Choroid plexus epithelial cell (primary cell): ENCODE measurements around the gene CRTC1.

Experiments
- DNase-seq: peaks from one replicate; pipeline ENCODE4 v3.0.0-alpha.2; 2010; ENCODE audit warnings: low read depth
- H3K4me3 ChIP-seq: 2 replicates; pipeline ENCODE4 v1.5.1; 2011; ENCODE audit warnings: low read depth, mild to moderate bottlenecking, control low read depth, low read length, moderate library complexity
- TF ChIP-seq, protein P1 (sequence below): conservative IDR thresholded peaks from 2 replicates; pipeline ENCODE4 v1.5.1; 2011; ENCODE audit warnings: low read depth, mild to moderate bottlenecking, control low read depth, inconsistent platforms, low read length, moderate library complexity

Gene CRTC1

GRCh38 chr19:18737337-18737953 is 54.0 kb downstream of the CRTC1 start:
- DNase-seq, result no peak
- no peak overlapping the region for H3K4me3 ChIP-seq
- TF ChIP-seq, protein P1, sequence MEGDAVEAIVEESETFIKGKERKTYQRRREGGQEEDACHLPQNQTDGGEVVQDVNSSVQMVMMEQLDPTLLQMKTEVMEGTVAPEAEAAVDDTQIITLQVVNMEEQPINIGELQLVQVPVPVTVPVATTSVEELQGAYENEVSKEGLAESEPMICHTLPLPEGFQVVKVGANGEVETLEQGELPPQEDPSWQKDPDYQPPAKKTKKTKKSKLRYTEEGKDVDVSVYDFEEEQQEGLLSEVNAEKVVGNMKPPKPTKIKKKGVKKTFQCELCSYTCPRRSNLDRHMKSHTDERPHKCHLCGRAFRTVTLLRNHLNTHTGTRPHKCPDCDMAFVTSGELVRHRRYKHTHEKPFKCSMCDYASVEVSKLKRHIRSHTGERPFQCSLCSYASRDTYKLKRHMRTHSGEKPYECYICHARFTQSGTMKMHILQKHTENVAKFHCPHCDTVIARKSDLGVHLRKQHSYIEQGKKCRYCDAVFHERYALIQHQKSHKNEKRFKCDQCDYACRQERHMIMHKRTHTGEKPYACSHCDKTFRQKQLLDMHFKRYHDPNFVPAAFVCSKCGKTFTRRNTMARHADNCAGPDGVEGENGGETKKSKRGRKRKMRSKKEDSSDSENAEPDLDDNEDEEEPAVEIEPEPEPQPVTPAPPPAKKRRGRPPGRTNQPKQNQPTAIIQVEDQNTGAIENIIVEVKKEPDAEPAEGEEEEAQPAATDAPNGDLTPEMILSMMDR, result no peak

- TF ChIP-seq, protein P1, result no peak
- no peak overlapping the region for H3K4me3 ChIP-seq
- no peak for DNase-seq
These were observed 54.5 kb downstream of the CRTC1 start for GRCh38 chr19:18737954-18738351.

DNA sequence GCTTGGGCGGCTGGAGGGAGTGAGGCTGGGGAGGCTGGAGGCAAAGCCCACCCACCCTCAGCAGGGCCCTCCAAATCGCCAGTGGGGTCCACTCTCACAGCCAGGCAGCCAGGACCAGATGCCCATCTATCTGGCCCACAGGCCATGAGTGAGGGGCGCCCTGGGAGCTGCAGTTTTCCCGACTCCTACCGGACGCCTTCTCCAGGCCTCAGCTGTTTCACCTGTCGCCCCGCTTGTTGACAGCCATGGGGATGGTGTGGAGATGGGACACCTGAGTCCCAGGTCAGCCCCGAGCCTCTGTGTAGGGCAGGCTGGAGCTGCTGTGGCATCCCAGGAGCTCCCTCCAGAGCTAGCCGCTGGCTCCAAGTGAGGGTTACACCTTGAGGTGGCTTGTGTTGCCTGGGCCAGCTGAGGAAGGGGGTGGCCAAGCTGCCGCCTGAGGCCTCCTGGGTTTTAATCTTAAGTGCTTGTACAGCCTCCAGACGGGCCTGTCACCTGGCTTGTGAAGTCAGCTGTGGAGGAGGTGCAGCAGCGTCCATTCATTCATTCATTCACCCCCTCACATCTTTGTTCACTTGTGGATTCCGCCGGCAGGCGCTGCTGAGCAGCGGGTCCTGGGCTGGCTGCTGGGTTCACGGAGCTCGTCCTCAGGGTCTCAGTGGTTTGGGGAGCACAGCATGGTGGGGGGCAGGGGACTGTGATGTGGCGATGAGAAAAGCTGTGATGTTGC is 55.6 kb downstream of the CRTC1 start:
- H3K4me3 ChIP-seq, result no peak overlapping the region
- TF ChIP-seq, protein P1, result no peak
- no peak for DNase-seq

GRCh38 chr19:18741124-18742121 is 57.9 kb downstream of the CRTC1 start:
- TF ChIP-seq, protein P1, result no peak
- peak; percentile 27 for DNase-seq
- no peak overlapping the region for H3K4me3 ChIP-seq

DNA sequence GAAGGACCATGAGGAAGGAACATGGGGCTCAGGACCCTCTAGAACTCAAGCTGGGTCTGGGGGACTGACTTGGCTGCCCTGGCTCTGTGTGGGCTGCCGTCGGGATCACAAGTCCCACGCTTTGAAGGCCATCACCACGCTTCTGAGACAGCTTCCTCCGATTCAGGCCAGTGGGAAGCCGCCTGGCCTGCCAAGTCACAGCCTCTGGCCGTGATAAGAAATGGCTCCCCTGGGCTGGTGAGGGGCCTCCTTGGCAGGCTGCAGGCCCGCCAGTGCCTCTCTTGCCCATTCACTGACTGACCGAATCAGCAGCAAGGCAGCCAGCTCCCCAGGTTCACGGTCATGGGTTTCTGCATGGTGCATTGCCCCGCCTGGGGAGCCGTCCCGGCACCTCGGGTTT is 58.8 kb downstream of the CRTC1 start:
- TF ChIP-seq, protein P1, result no peak
- DNase-seq, result no peak
- no peak overlapping the region for H3K4me3 ChIP-seq

- TF ChIP-seq, protein P1, result peak; percentile 12
- no peak overlapping the region for H3K4me3 ChIP-seq
- DNase-seq, result peak; percentile 85
These were observed 59.6 kb downstream of the CRTC1 start for GRCh38 chr19:18742838-18743783.
